Activated CD8-positive, alpha-beta memory T cell treated with anti-CD3 and anti-CD28 coated beads, Interleukin-2, amount 50 U/mL, for 1 hour (primary cell): ENCODE results near the gene NLN.
A peak's percentile ranks its signal among the peaks of the same experiment; 100 is the strongest.
"Not testable (repeated sequence)": the region's sequence is repeated elsewhere in the genome, so short reads cannot be mapped to it uniquely, and the experiment has no call there.

Source experiments
- DNase-seq: peaks from one replicate; pipeline ENCODE4 v3.0.0-alpha.2; 2020; ENCODE audit errors: extremely low read depth

NLN gene

GRCh38 chr5:65721720-65722574 is at the start of gene NLN, which contains the start of gene SGTB:
Gene NLN, plus strand, starts transcription at chr5:65722205. Its CDS starts 169 bp downstream, at chr5:65722374.
Gene SGTB, minus strand, starts transcription at chr5:65722109. Its CDS starts 1,302 bp downstream, at chr5:65720807.
- DNase-seq = peak; percentile 24

- DNase-seq = no peak
Observed at GRCh38 chr5:65672796-65673195, 49.2 kb upstream of the NLN start.

- DNase-seq = no peak
Observed at GRCh38 chr5:65674749-65675148, 47.3 kb upstream of the NLN start.

GRCh38 chr5:65676056-65676455 is 45.9 kb upstream of the NLN start:
- not testable (repeated sequence) for DNase-seq

GRCh38 chr5:65682148-65682547 is 39.9 kb upstream of the NLN start:
- no peak for DNase-seq

GRCh38 chr5:65693121-65693520 is 28.9 kb upstream of the NLN start:
- DNase-seq = no peak

GRCh38 chr5:65695162-65695755 is 26.7 kb upstream of the NLN start:
- no peak for DNase-seq

- no peak for DNase-seq
Observed at GRCh38 chr5:65695896-65696295, 26.1 kb upstream of the NLN start.

- DNase-seq = no peak
Observed at GRCh38 chr5:65696892-65697291, 25.1 kb upstream of the NLN start.

- no peak for DNase-seq
Observed at GRCh38 chr5:65699338-65699737, 22.7 kb upstream of the NLN start.

GRCh38 chr5:65702036-65702435 is 20.0 kb upstream of the NLN start:
- no peak for DNase-seq

- no peak for DNase-seq
Observed at GRCh38 chr5:65704621-65705239, 17.3 kb upstream of the NLN start.

- no peak for DNase-seq
Observed at GRCh38 chr5:65707663-65708062, 14.3 kb upstream of the NLN start.

- DNase-seq = no peak
Observed at GRCh38 chr5:65708145-65708544, 13.9 kb upstream of the NLN start.

GRCh38 chr5:65718576-65719310 is 3.3 kb upstream of the NLN start:
- DNase-seq = no peak

- DNase-seq = no peak
Observed at GRCh38 chr5:65721050-65721719, 820 bp upstream of the NLN start.

GRCh38 chr5:65722575-65723403 is 784 bp downstream of the NLN start:
- no peak for DNase-seq

GRCh38 chr5:65727491-65728156 is 5.6 kb downstream of the NLN start:
- no peak for DNase-seq

- no peak for DNase-seq
Observed at GRCh38 chr5:65728218-65728617, 6.2 kb downstream of the NLN start.

- DNase-seq = no peak
Observed at GRCh38 chr5:65730910-65731309, 8.9 kb downstream of the NLN start.
